Gastrocnemius medialis (tissue), 4 donors: ENCODE measurements around the gene R3HDM2. TPM values are rescaled to one million over a fixed set of nuclear protein-coding genes. Genes with fewer than 3 reads are reported as not detected.

Source experiments
- ATAC-seq, 2 donors: fragments of 150-250 bp; one replicate each; pipeline ENCODE4 v1.9.1; 2016
- DNase-seq, 2 donors: peaks; one replicate each; pipeline ENCODE4 v3.0.0-alpha.2; 2019
- H3K27ac ChIP-seq, 4 donors: fragments of 200-600 bp; sonication (generic); 1 replicate in 1 of 4; 2 replicates in 3 of 4; pipeline ENCODE4 v1.5.1; 2016 to 2018; ENCODE audit warnings: mild to moderate bottlenecking in 2 of 4, moderate library complexity in 1 of 4
- H3K27me3 ChIP-seq, 3 donors: fragments of 200-600 bp; sonication (generic) in 2 of 3; 1 replicate in 1 of 3; 2 replicates in 2 of 3; pipeline versions ENCODE4 v1.5.1 to v1.6.0; 2016 to 2019; ENCODE audit warnings: mild to moderate bottlenecking in 1 of 3, moderate library complexity in 1 of 3
- H3K36me3 ChIP-seq, 2 donors: fragments of 200-600 bp; sonication (generic) in 1 of 2; one replicate each; pipeline ENCODE4 v1.5.1; 2017 to 2018
- H3K4me1 ChIP-seq, 2 donors: fragments of 200-600 bp; sonication (generic) in 1 of 2; one replicate each; pipeline ENCODE4 v1.5.1; 2016 to 2017; ENCODE audit warnings: mild to moderate bottlenecking in 2 of 2
- H3K4me3 ChIP-seq, 4 donors: fragments of 200-600 bp; sonication (generic) in 3 of 4; 1 replicate in 1 of 4; 2 replicates in 3 of 4; pipeline ENCODE4 v1.5.1; 2016 to 2019; ENCODE audit warnings: mild to moderate bottlenecking in 2 of 4
- H3K9me3 ChIP-seq, 3 donors: fragments of 200-600 bp; sonication (generic) in 2 of 3; 1 replicate in 1 of 3; 2 replicates in 2 of 3; pipeline ENCODE4 v1.5.1; 2016 to 2019
- CTCF ChIP-seq, 5 experiments: fragments of 450-650 bp in 3 of 5; fragments of 200-600 bp in 2 of 5; sonication (generic) in 2 of 5; IDR thresholded peaks in 4 of 5; conservative IDR thresholded peaks in 1 of 5; 1 replicate in 4 of 5; 2 replicates in 1 of 5; pipeline ENCODE4 v1.5.1; 2016 to 2019; ENCODE audit warnings: antibody characterized with exemption in 5 of 5, mild to moderate bottlenecking in 3 of 5, moderate library complexity in 3 of 5
- POLR2A ChIP-seq, 2 donors: fragments of 450-650 bp; IDR thresholded peaks; one replicate each; pipeline ENCODE4 v1.6.1; 2017; ENCODE audit warnings: antibody characterized with exemption in 2 of 2, mild to moderate bottlenecking in 2 of 2, moderate library complexity in 2 of 2
- in situ Hi-C, 4 donors: fragments of 200-750 bp; cut with MboI; loops; one replicate each; pipeline versions ENCODE4 v1.15.0 to v1.8.0; 2017; ENCODE audit warnings: low sequenced_read_pairs in 4 of 4
- intact Hi-C: fragments of 100-400 bp; cut with DNase I; formaldehyde crosslinking; loops from one replicate; pipeline ENCODE4 v1.15.1; 2023; ENCODE audit warnings: low total_unique reads
- total RNA-seq, 4 donors: library from RNA; depleted of rRNA; stranded (reverse); fragments of >200 nt; gene quantifications; one replicate each; pipeline versions ENCODE4 v1.1.0 to v1.2.3, GENCODE V29; 2016

Gene R3HDM2
- total RNA-seq, 4 donors from 2014 or later, result 24.1 to 27.1 (median 25.6) TPM

DNA sequence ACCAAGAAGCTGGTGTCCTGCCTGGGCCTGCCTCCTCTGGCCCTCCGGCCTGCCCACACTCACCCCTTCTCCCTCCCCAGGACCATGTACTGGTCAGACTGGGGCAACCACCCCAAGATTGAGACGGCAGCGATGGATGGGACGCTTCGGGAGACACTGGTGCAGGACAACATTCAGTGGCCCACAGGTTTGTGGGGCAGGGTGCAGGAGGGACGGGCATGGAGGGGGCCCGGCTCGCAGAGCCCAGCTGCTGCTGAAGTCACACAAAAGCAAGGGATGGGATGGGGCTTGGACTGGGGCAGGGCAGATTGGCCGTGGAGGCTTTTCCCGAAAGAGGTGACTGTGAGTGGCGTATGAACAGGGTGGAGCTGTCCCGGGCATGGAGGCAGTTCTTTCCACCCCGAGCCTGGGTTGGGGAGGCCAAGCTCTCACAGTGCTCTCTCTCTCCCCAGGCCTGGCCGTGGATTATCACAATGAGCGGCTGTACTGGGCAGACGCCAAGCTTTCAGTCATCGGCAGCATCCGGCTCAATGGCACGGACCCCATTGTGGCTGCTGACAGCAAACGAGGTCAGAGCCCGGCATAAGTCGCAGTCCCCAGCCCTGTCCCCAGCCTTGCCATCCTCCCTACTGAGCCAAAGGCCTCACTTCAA lies 222.1 kb downstream of the R3HDM2 start:
- no peaks in the 10 kb centered on the region for H3K36me3 ChIP-seq
- no peak overlapping the region for H3K4me3 ChIP-seq
- no peak for DNase-seq
- intact Hi-C loops, result no loop called here
- H3K9me3 ChIP-seq, result no peaks in the 10 kb centered on the region
- no peaks in the 10 kb centered on the region for H3K27me3 ChIP-seq
- TF ChIP-seq CTCF (IDR thresholded peaks at IDR 0.05 in 4 of 5, conservative IDR thresholded peaks at IDR 0.05 in 1 of 5) (no peak), POLR2A (IDR thresholded peaks at IDR 0.05) (no peak)
- no peak overlapping the region for H3K27ac ChIP-seq
- in situ Hi-C loops, result no loop called here
- H3K4me1 ChIP-seq, result peaks cover 4% of the 10 kb centered on the region in 2 donors
- ATAC-seq, result no peak

DNA sequence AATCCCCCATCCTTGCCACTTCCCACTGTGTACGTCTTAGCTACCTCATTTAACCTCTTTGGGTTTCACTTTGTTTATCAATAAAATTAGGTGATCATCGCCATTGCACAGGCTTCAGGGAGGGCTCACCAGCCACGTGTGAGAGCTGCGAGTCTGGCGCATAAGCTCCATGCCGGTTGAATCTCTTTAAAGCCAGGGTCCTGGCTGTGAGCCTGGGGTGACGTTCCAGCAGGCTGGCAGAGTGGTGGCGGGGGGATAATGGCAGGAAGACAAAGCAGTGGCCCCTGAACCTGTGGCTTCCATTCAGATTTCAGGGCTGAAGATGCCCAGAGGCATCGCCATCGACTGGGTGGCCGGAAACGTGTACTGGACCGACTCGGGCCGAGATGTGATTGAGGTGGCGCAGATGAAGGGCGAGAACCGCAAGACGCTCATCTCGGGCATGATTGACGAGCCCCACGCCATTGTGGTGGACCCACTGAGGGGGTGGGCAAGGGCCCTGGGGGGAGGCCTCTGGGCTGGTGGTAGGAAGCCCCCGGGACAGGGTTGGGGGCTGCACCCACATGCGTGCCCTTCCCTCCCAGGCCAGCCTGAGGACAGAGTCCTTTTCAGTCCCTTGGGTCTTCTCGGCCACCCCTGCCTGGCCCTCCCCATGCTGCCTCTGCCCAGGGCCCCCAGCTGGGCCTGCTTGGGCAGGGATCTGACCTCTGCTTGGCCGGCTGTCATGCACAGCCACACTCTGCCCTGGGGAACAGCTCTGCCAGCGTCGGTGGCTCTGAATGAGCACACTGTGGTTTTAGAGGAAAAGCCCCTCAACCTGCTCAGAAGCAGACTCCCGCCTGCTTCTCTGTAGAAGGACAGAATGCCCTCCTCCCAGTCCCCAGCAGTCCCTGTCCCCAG lies 222.9 kb downstream of the R3HDM2 start:
- Histone ChIP-seq H3K9me3 (no peaks in the 10 kb centered on the region), H3K4me3 (no peak overlapping the region), H3K27ac (no peak overlapping the region), H3K36me3 (no peaks in the 10 kb centered on the region), H3K4me1 (no peaks in the 10 kb centered on the region), H3K27me3 (no peaks in the 10 kb centered on the region)
- intact Hi-C loops, result no loop called here
- in situ Hi-C loops, result no loop called here
- DNase-seq, result no peak
- TF ChIP-seq POLR2A (IDR thresholded peaks at IDR 0.05), result no peak
- TF ChIP-seq CTCF (IDR thresholded peaks at IDR 0.05 in 4 of 5, conservative IDR thresholded peaks at IDR 0.05 in 1 of 5), result no peak
- no peak for ATAC-seq

DNA sequence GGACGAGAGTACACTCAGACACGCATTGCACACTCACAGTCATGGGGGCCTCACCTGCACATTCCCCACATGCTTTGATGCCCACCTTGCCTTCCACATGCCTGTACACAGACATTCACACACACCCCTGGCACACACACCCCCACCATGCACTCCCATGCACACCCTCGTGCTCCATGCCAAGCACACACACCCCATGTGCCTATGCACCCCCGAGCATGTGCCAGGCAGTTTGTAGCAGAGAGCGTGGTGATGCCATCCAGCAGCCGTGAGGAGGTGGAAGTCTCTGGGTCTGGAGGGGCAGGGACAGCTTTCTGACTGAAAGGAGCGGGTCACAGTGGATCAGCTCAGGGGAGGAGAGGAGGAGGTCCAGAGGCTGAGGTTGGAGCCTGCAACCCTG lies 224.9 kb downstream of the R3HDM2 start:
- Histone ChIP-seq H3K9me3 (no peaks in the 10 kb centered on the region), H3K4me1 (no peaks in the 10 kb centered on the region), H3K36me3 (no peaks in the 10 kb centered on the region), H3K4me3 (no peak overlapping the region), H3K27me3 (no peaks in the 10 kb centered on the region), H3K27ac (no peak overlapping the region)
- no peak for ATAC-seq
- in situ Hi-C loops, result no loop called here
- intact Hi-C loops, result no loop called here
- no peak for TF ChIP-seq POLR2A (IDR thresholded peaks at IDR 0.05)
- TF ChIP-seq CTCF (IDR thresholded peaks at IDR 0.05 in 4 of 5, conservative IDR thresholded peaks at IDR 0.05 in 1 of 5), result no peak
- DNase-seq, result no peak

DNA sequence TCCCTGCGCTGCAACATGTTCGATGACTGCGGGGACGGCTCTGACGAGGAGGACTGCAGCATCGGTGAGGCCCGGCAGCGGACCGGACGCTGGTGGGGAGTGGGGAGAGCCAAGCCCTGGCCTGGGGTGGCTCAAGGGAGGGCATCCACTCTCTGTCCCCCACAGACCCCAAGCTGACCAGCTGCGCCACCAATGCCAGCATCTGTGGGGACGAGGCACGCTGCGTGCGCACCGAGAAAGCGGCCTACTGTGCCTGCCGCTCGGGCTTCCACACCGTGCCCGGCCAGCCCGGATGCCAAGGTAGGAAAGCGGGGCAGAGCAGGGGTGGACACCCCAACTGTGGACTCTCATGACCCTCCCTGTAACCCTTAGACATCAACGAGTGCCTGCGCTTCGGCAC lies 225.7 kb downstream of the R3HDM2 start:
- Histone ChIP-seq H3K4me3 (no peak overlapping the region), H3K36me3 (no peaks in the 10 kb centered on the region), H3K27ac (no peak overlapping the region), H3K4me1 (no peaks in the 10 kb centered on the region), H3K27me3 (no peaks in the 10 kb centered on the region), H3K9me3 (no peaks in the 10 kb centered on the region)
- ATAC-seq (no peak), DNase-seq (no peak)
- no peak for TF ChIP-seq POLR2A (IDR thresholded peaks at IDR 0.05)
- TF ChIP-seq CTCF (IDR thresholded peaks at IDR 0.05 in 4 of 5, conservative IDR thresholded peaks at IDR 0.05 in 1 of 5), result no peak
- intact Hi-C loops (no loop called here), in situ Hi-C loops (no loop called here)
